ENCODE data around the gene XRCC5. TPM values are rescaled to one million over a fixed set of nuclear protein-coding genes. Genes with fewer than 3 reads are reported as not detected.

Gene XRCC5
- total and polyA plus RNA-seq, 2 donors (not counting 1 experiment from before 2014, with no cell fraction given), result 45.5 to 198 TPM

DNA sequence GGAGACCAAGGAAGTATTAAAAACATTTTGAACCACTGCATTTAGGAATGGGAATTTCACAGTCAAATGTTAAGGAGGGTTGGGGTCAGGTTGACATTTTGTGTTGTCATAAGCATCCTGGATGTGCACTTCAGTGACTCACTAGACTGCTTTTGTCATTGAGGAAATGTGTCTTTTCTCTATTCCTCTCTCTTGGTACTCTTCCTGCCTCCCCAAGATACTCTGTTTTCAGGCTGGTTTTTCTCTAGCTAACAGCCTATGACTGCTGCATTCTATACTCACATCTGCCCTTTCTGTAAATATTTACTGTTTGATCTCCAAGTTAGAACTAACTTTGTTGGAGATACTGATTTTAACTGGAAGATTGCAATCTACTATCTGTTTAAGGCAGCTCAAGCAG, 23.4 kb downstream of the XRCC5 start:
- H3K79me2 ChIP-seq (ENCODE audit: control insufficient read depth, insufficient read depth, low read length), result peaks cover 33% of the 10 kb centered on the region
- H4K20me1 ChIP-seq (ENCODE audit: control insufficient read depth, insufficient read depth, low read length, poor library complexity, severe bottlenecking), result peaks cover 64% of the 10 kb centered on the region
- no peak overlapping the region for H2AFZ ChIP-seq (ENCODE audit: insufficient read depth, low read depth, low read length, poor library complexity, severe bottlenecking)
- Mint-ChIP-seq H3K4me3 (no peak overlapping the region), H3K9me3 (ENCODE audit: insufficient read depth) (no peaks in the 10 kb centered on the region), H3K27ac (no peak overlapping the region), H3K4me1 (peaks cover 4% of the 10 kb centered on the region), H3K27me3 (no peaks in the 10 kb centered on the region)
- peaks cover 6 to 92% of the 10 kb centered on the region in 2 experiments for H3K36me3 ChIP-seq (replicated peaks in 1 of 2; ENCODE audit: control extremely low read depth in 1 of 2, control insufficient read depth in 1 of 2, extremely low read depth in 1 of 2, insufficient read depth in 2 of 2, low read length in 1 of 2)
- no peaks in the 10 kb centered on the region for H3K9me3 ChIP-seq (ENCODE audit: control extremely low read depth in 1 of 3, control insufficient read depth in 2 of 3, insufficient read depth in 1 of 3, low read length in 2 of 3)
- CTCF ChIA-PET, result interaction anchor here (1.0 to 1.2 kb wide), 2 partner anchors 9 to 12 kb away, joined by 3 to 4 read pairs; no protein-coding TSS in a partner anchor
- ATAC-seq (ENCODE audit: low read depth), result no peak
- no peak overlapping the region for H3K4me2 ChIP-seq (replicated peaks; ENCODE audit: low read depth, low read length, poor library complexity, severe bottlenecking)
- POLR2A ChIA-PET, result no interaction called here
- intact Hi-C loops (cut with micrococcal nuclease), result no loop called here
- no peak for DNase-seq
- no peak overlapping the region for H3K4me3 ChIP-seq (ENCODE audit: control extremely low read depth in 1 of 5, extremely low read depth in 1 of 5, insufficient read depth in 1 of 5, low read depth in 2 of 5, low read length in 4 of 5)
- H3K27me3 ChIP-seq (replicated peaks in 1 of 4; ENCODE audit: control extremely low read depth in 1 of 4, control insufficient read depth in 3 of 4, insufficient read depth in 4 of 4, low read length in 3 of 4), result no peaks in the 10 kb centered on the region
- H3K4me1 ChIP-seq (ENCODE audit: control insufficient read depth in 2 of 2, insufficient read depth in 2 of 2, low read length in 2 of 2), result no peaks in the 10 kb centered on the region
- H3K9ac ChIP-seq (ENCODE audit: low read length), result no peak overlapping the region
- no peak overlapping the region for H3K27ac ChIP-seq (ENCODE audit: low read length in 2 of 2)
- TF ChIP-seq, protein P1, sequence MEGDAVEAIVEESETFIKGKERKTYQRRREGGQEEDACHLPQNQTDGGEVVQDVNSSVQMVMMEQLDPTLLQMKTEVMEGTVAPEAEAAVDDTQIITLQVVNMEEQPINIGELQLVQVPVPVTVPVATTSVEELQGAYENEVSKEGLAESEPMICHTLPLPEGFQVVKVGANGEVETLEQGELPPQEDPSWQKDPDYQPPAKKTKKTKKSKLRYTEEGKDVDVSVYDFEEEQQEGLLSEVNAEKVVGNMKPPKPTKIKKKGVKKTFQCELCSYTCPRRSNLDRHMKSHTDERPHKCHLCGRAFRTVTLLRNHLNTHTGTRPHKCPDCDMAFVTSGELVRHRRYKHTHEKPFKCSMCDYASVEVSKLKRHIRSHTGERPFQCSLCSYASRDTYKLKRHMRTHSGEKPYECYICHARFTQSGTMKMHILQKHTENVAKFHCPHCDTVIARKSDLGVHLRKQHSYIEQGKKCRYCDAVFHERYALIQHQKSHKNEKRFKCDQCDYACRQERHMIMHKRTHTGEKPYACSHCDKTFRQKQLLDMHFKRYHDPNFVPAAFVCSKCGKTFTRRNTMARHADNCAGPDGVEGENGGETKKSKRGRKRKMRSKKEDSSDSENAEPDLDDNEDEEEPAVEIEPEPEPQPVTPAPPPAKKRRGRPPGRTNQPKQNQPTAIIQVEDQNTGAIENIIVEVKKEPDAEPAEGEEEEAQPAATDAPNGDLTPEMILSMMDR (IDR thresholded peaks at IDR 0.05), result no peak
- no peak for TF ChIP-seq EZH2 (IDR thresholded peaks at IDR 0.05; ENCODE audit: borderline replicate concordance, insufficient read depth, low read depth, low read length, poor library complexity, severe bottlenecking)

DNA sequence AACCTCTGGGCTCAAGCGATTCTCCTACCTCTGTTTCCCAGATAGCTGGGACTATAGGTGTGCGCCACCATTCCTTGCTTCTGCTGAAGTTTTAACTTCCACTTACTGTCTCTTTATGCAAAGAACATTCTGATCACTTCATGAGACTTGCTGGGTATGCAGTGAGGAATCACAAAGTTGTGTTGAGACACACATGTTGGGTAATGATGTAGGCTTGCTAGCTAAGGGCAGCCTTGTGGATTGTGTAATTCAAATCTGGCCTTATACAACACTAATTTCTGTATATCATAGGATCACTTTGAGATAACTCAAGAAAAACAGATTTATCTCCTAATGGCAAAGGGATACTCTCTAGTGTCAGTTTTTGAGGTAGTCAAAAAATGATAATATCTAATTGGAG, 24.2 kb downstream of the XRCC5 start:
- Histone ChIP-seq H3K9ac (ENCODE audit: low read length) (no peak overlapping the region), H3K36me3 (replicated peaks in 1 of 2; ENCODE audit: control extremely low read depth in 1 of 2, control insufficient read depth in 1 of 2, extremely low read depth in 1 of 2, insufficient read depth in 2 of 2, low read length in 1 of 2) (peaks cover 11 to 92% of the 10 kb centered on the region in 2 experiments), H3K9me3 (ENCODE audit: control extremely low read depth in 1 of 3, control insufficient read depth in 2 of 3, insufficient read depth in 1 of 3, low read length in 2 of 3) (no peaks in the 10 kb centered on the region), H4K20me1 (ENCODE audit: control insufficient read depth, insufficient read depth, low read length, poor library complexity, severe bottlenecking) (peaks cover 57% of the 10 kb centered on the region), H3K4me3 (ENCODE audit: control extremely low read depth in 1 of 5, extremely low read depth in 1 of 5, insufficient read depth in 1 of 5, low read depth in 2 of 5, low read length in 4 of 5) (no peak overlapping the region), H3K27ac (ENCODE audit: low read length in 2 of 2) (no peak overlapping the region), H3K79me2 (ENCODE audit: control insufficient read depth, insufficient read depth, low read length) (peaks cover 37% of the 10 kb centered on the region), H2AFZ (ENCODE audit: insufficient read depth, low read depth, low read length, poor library complexity, severe bottlenecking) (no peak overlapping the region), H3K27me3 (replicated peaks in 1 of 4; ENCODE audit: control extremely low read depth in 1 of 4, control insufficient read depth in 3 of 4, insufficient read depth in 4 of 4, low read length in 3 of 4) (no peaks in the 10 kb centered on the region), H3K4me2 (replicated peaks; ENCODE audit: low read depth, low read length, poor library complexity, severe bottlenecking) (no peak overlapping the region), H3K4me1 (ENCODE audit: control insufficient read depth in 2 of 2, insufficient read depth in 2 of 2, low read length in 2 of 2) (no peaks in the 10 kb centered on the region)
- Mint-ChIP-seq H3K4me1 (peaks cover 4% of the 10 kb centered on the region), H3K27ac (no peak overlapping the region), H3K27me3 (no peaks in the 10 kb centered on the region), H3K4me3 (no peak overlapping the region), H3K9me3 (ENCODE audit: insufficient read depth) (no peaks in the 10 kb centered on the region)
- CTCF ChIA-PET, result interaction anchor here (1.0 to 1.2 kb wide), 3 partner anchors 8 to 23 kb away, joined by 3 to 4 read pairs (median 3); no protein-coding TSS in a partner anchor
- POLR2A ChIA-PET, result no interaction called here
- no peak for ATAC-seq (ENCODE audit: low read depth)
- intact Hi-C loops (cut with micrococcal nuclease), result no loop called here
- TF ChIP-seq, protein P1 (IDR thresholded peaks at IDR 0.05), result no peak
- TF ChIP-seq EZH2 (IDR thresholded peaks at IDR 0.05; ENCODE audit: borderline replicate concordance, insufficient read depth, low read depth, low read length, poor library complexity, severe bottlenecking), result no peak
- no peak for DNase-seq
- 92% methylated on average over 2 of the region's 2 CpGs for WGBS (ENCODE audit: insufficient coverage)
